ENCODE results near the gene ZBTB42. TPM values are rescaled to one million over a fixed set of nuclear protein-coding genes. Genes with fewer than 3 reads are reported as not detected.

The ZBTB42 gene
- total RNA-seq, 1 experiment from 2014 or later: 6.1 TPM

- Histone ChIP-seq H2BK5ac (ENCODE audit: insufficient read length, low read length) (no peak overlapping the region), H4K20me1 (ENCODE audit: control insufficient read depth, insufficient read depth, insufficient read length) (no peaks in the 10 kb centered on the region), H2BK15ac (ENCODE audit: low read depth, low read length) (no peak overlapping the region), H3K9ac (ENCODE audit: extremely low read depth, insufficient read length, low read length) (no peak overlapping the region), H3K79me1 (ENCODE audit: insufficient read depth, low read depth, low read length, poor library complexity, severe bottlenecking) (no peaks in the 10 kb centered on the region), H4K91ac (ENCODE audit: insufficient read length, low read depth, low read length) (no peak overlapping the region), H2BK120ac (ENCODE audit: low read depth, low read length, poor library complexity, severe bottlenecking) (no peak overlapping the region), H3T11ph (ENCODE audit: low read length) (no peak overlapping the region), H2AFZ (ENCODE audit: low read length) (no peak overlapping the region), H3K56ac (ENCODE audit: insufficient read length, low read depth, low read length) (no peak overlapping the region), H3K4me1 (ENCODE audit: insufficient read depth, low read length) (peaks cover 6% of the 10 kb centered on the region; the same call in 1 of the 2 replicates), H3K23me2 (ENCODE audit: insufficient read length, low read depth, low read length, poor library complexity, severe bottlenecking) (peaks cover 13% of the 10 kb centered on the region), H4K8ac (replicated peaks; ENCODE audit: insufficient read length, low read depth, low read length) (no peak overlapping the region), H3K14ac (ENCODE audit: insufficient read depth, low read length) (no peak overlapping the region), H2BK20ac (ENCODE audit: low read depth, low read length, poor library complexity, severe bottlenecking) (no peak overlapping the region), H3K4me2 (ENCODE audit: insufficient read depth, insufficient read length, low read length) (peak overlapping the region; percentile 50), H3K9me3 (ENCODE audit: control insufficient read depth, low read depth, low read length) (no peaks in the 10 kb centered on the region), H3K18ac (ENCODE audit: insufficient read length, low read depth, low read length) (no peak overlapping the region), H3K79me2 (ENCODE audit: insufficient read depth, low read length) (no peaks in the 10 kb centered on the region), H3K23ac (ENCODE audit: insufficient read length, low read depth, low read length) (no peak overlapping the region), H3K27ac (ENCODE audit: insufficient read length, low read depth, low read length) (no peak overlapping the region), H2AK5ac (ENCODE audit: insufficient read length, low read length) (no peak overlapping the region), H3K27me3 (ENCODE audit: insufficient read depth, low read length) (peaks cover 23% of the 10 kb centered on the region; the same call in 1 of the 2 replicates), H2BK12ac (ENCODE audit: insufficient read length, low read depth, low read length) (no peak overlapping the region), H3K4ac (ENCODE audit: low read depth, low read length) (no peak overlapping the region), H4K5ac (ENCODE audit: insufficient read length, low read depth, low read length) (no peak overlapping the region)
- TF ChIP-seq CTCF (conservative IDR thresholded peaks at IDR 0.05): peak; percentile 28; the same call in 1 of the 3 replicates
- peaks cover 23 to 41% of the 10 kb centered on the region in 2 experiments for H3K4me1 Mint-ChIP-seq
- peaks cover 72% of the 10 kb centered on the region for H3K27me3 Mint-ChIP-seq (ENCODE audit: low read depth)
- peak; percentile 77 for DNase-seq
- H3K9me3 Mint-ChIP-seq: no peaks in the 10 kb centered on the region; a peak in 3 of 5 replicates
- peak overlapping the region; percentile 74 to 82 for H3K4me3 Mint-ChIP-seq
- H3K27ac Mint-ChIP-seq: peak overlapping the region in 2 of 3 experiments; percentile 65 to 75; a peak in 5 of 7 replicates
- no CpG with 5 or more reads among the region's 83 CpGs for WGBS (ENCODE audit: extremely low coverage, insufficient read length, low lambda C conversion rate)
- H3K36me3 Mint-ChIP-seq (ENCODE audit: insufficient read depth in 1 of 3, low read depth in 3 of 3): peaks cover 0 to 4% (median 0%) of the 10 kb centered on the region in 3 experiments; a peak in 2 of 7 replicates
Measured at GRCh38 chr14:104800015-104800770, 708 bp upstream of the ZBTB42 start.
